Nephron progenitor cell (in vitro differentiated cells): Measurements from ENCODE around the gene SH2B3.
"Not testable (repeated sequence)": the region's sequence is repeated elsewhere in the genome, so short reads cannot be mapped to it uniquely, and the experiment has no call there.

Source experiments
- DNase-seq: peaks from one replicate; pipeline ENCODE4 v3.0.0; 2021
- H3K27ac Mint-ChIP-seq: 2 replicates; pipeline ENCODE4 v1.8.0; 2021; ENCODE audit warnings: mild to moderate bottlenecking, moderate library complexity, mixed read lengths
- H3K27me3 Mint-ChIP-seq: 2 replicates; pipeline ENCODE4 v1.8.0; 2021; ENCODE audit warnings: mild to moderate bottlenecking, low read depth, mixed read lengths; ENCODE audit not compliant: poor library complexity
- H3K36me3 Mint-ChIP-seq: 2 replicates; pipeline ENCODE4 v1.8.0; 2021; ENCODE audit warnings: low read depth, mixed read lengths
- H3K4me1 Mint-ChIP-seq: 2 replicates; pipeline ENCODE4 v1.8.0; 2021; ENCODE audit warnings: mixed read lengths
- H3K4me3 Mint-ChIP-seq: 2 replicates; pipeline ENCODE4 v1.8.0; 2021; ENCODE audit warnings: mild to moderate bottlenecking, moderate library complexity, mixed read lengths
- H3K9me3 Mint-ChIP-seq: 2 replicates; pipeline ENCODE4 v1.8.0; 2021; ENCODE audit warnings: mild to moderate bottlenecking, moderate library complexity, mixed read lengths
- CTCF ChIP-seq: fragments of 200-600 bp; sonication (generic); IDR thresholded peaks from 2 replicates; pipeline ENCODE4 v1.5.0; 2021; ENCODE audit warnings: antibody characterized with exemption

SH2B3 gene

DNA sequence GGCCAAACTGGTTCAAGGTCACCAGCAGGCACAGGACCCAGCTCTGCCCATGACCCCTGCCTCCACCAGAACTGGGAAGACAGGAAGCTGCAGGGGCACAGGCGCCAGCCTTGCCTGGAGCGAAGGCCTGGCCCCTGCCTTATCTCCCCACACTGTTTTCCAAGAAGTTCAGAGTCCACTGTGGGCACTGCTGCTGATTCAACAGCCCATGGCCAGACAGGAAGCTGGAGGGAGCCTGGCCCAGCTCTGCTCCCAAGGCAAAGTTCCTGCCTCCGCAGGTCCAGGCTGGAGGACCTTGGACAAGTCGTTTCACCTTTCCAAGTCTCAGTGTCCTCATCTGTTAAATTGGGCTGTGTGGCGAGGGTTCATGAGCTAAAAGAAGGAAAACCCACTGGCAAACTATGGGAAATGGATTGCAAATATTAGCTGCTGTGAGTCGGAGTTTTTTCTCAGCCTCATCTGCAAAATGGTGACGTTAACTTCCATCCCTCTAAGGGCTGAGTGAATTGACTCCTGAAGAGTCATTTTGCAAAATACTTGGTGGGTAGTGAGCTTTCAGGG is 38.0 kb upstream of the SH2B3 start:
- Mint-ChIP-seq H3K4me3 (peak overlapping the region; percentile 86), H3K27ac (no peak overlapping the region), H3K4me1 (peaks cover 15% of the 10 kb centered on the region), H3K9me3 (no peaks in the 10 kb centered on the region), H3K36me3 (peaks cover 21% of the 10 kb centered on the region), H3K27me3 (peaks cover 19% of the 10 kb centered on the region)
- DNase-seq, result no peak
- no peak for TF ChIP-seq CTCF

GRCh38 chr12:111368291-111368787 is 37.4 kb upstream of the SH2B3 start:
- Mint-ChIP-seq H3K27ac (no peak overlapping the region), H3K4me1 (peaks cover 15% of the 10 kb centered on the region), H3K9me3 (no peaks in the 10 kb centered on the region), H3K4me3 (peak overlapping the region; percentile 86), H3K27me3 (peaks cover 19% of the 10 kb centered on the region), H3K36me3 (peaks cover 21% of the 10 kb centered on the region)
- no peak for TF ChIP-seq CTCF
- DNase-seq, result peak; percentile 28

DNA sequence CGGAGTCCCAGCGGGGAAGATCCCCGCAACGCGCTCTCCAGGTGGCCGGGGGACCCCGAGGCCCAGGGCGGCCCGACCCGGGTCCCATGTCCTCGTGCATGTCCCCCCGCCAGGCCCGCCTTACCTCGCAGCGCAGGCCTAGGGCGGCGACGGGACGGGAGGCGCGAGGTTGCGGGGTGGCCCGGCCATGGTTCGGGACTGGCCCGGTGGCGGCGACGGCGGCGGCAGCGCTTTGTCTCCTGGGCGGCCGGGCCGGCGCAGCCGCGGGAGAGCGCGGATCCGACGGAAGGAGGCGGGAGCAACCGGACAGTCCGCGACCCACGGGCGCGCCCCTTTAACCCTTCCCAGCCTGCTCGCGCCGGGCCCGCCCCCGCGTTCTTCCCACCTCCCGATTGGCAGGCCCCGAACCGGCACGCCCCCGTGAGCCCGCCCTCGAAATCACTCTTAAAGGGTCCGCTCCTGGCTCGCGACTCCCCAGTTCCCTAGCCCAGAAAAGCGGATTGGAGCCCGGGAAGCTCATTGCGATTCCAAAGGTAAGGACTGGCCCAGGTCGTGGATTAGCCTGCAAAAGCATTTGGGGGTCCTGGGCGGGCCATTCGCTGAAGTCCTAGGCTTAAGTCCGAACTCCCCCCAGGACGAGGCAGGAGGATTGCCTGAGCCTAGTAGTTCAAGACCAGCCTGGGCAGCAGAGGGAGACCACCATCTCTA is 36.8 kb upstream of the SH2B3 start, which contains the start of gene PHETA1:
TSS of gene PHETA1 (minus strand) at position 308 of the 708 bp plus-strand sequence. CDS start 5,668 bp downstream, outside the sequence.
- H3K4me1 Mint-ChIP-seq, result peaks cover 15% of the 10 kb centered on the region
- TF ChIP-seq CTCF, result no peak
- peaks cover 3% of the 10 kb centered on the region for H3K9me3 Mint-ChIP-seq
- H3K36me3 Mint-ChIP-seq, result peaks cover 21% of the 10 kb centered on the region
- peak; percentile 96 for DNase-seq
- H3K27me3 Mint-ChIP-seq, result peaks cover 19% of the 10 kb centered on the region
- H3K4me3 Mint-ChIP-seq, result peak within 1 kb of the TSS; percentile 86
- H3K27ac Mint-ChIP-seq, result no peak within 1 kb of the TSS

GRCh38 chr12:111369496-111370220 is 36.1 kb upstream of the SH2B3 start:
- Mint-ChIP-seq H3K27ac (no peak overlapping the region), H3K4me3 (peak overlapping the region; percentile 83), H3K36me3 (peaks cover 21% of the 10 kb centered on the region), H3K4me1 (peaks cover 15% of the 10 kb centered on the region), H3K27me3 (peaks cover 19% of the 10 kb centered on the region), H3K9me3 (peaks cover 7% of the 10 kb centered on the region)
- DNase-seq, result no peak
- TF ChIP-seq CTCF, result no peak

- H3K4me3 Mint-ChIP-seq, DNase-seq, H3K4me1 Mint-ChIP-seq, H3K27ac Mint-ChIP-seq, H3K36me3 Mint-ChIP-seq: not testable (repeated sequence)
- Mint-ChIP-seq H3K27me3 (peaks cover 20% of the 10 kb centered on the region), H3K9me3 (peaks cover 28% of the 10 kb centered on the region)
These were observed 32.5 kb upstream of the SH2B3 start for GRCh38 chr12:111373231-111373630.

GRCh38 chr12:111377440-111377839 is 28.3 kb upstream of the SH2B3 start:
- Mint-ChIP-seq H3K4me3 (no peak overlapping the region), H3K4me1 (peaks cover 9% of the 10 kb centered on the region), H3K36me3 (peaks cover 4% of the 10 kb centered on the region), H3K27me3 (peaks cover 12% of the 10 kb centered on the region), H3K9me3 (peaks cover 30% of the 10 kb centered on the region), H3K27ac (no peak overlapping the region)
- DNase-seq, result no peak
- TF ChIP-seq CTCF, result no peak
